KOPT-K1 (cell line): Measurements from ENCODE around the gene UNK.
"Not testable (repeated sequence)": the region's sequence is repeated elsewhere in the genome, so short reads cannot be mapped to it uniquely, and the experiment has no call there.

Experiments used
- H3K27ac ChIP-seq: fragments of 200-600 bp; sonication (generic); 2 replicates; pipeline ENCODE4 v1.5.1; 2016; ENCODE audit warnings: antibody characterized with exemption, mild to moderate bottlenecking, low read depth, low read length; ENCODE audit not compliant: poor library complexity, severe bottlenecking
- H3K36me3 ChIP-seq: fragments of 200-600 bp; sonication (generic); 2 replicates; pipeline ENCODE4 v1.5.1; 2017; ENCODE audit warnings: antibody characterized with exemption, mild to moderate bottlenecking, low read length, moderate library complexity; ENCODE audit not compliant: insufficient read depth
- H3K9me3 ChIP-seq: fragments of 200-600 bp; sonication (generic); 2 replicates; pipeline ENCODE4 v1.5.1; 2017; ENCODE audit warnings: antibody characterized with exemption, low read length, mild to moderate bottlenecking; ENCODE audit not compliant: insufficient read depth, poor library complexity, severe bottlenecking

Gene UNK

GRCh38 chr17:75774991-75775668, 9.5 kb upstream of the UNK start:
- Histone ChIP-seq H3K27ac (no peak overlapping the region), H3K36me3 (peaks cover 54% of the 10 kb centered on the region), H3K9me3 (no peaks in the 10 kb centered on the region)

- peaks cover 54% of the 10 kb centered on the region for H3K36me3 ChIP-seq
- no peak overlapping the region for H3K27ac ChIP-seq
- H3K9me3 ChIP-seq = no peaks in the 10 kb centered on the region
Measured at GRCh38 chr17:75776386-75777295, 8.0 kb upstream of the UNK start.

GRCh38 chr17:75777296-75777922, 7.2 kb upstream of the UNK start:
- Histone ChIP-seq H3K36me3 (peaks cover 54% of the 10 kb centered on the region), H3K27ac (peak overlapping the region; percentile 32), H3K9me3 (no peaks in the 10 kb centered on the region)

- peaks cover 54% of the 10 kb centered on the region for H3K36me3 ChIP-seq
- H3K27ac ChIP-seq = peak overlapping the region; percentile 92
- H3K9me3 ChIP-seq = not testable (repeated sequence)
Measured at GRCh38 chr17:75778066-75778860, 6.3 kb upstream of the UNK start.

- Histone ChIP-seq H3K9me3 (no peaks in the 10 kb centered on the region), H3K36me3 (peaks cover 54% of the 10 kb centered on the region), H3K27ac (peak overlapping the region; percentile 92)
Measured at GRCh38 chr17:75778861-75779249, 5.8 kb upstream of the UNK start.

GRCh38 chr17:75779250-75779986, 5.2 kb upstream of the UNK start:
- no peaks in the 10 kb centered on the region for H3K9me3 ChIP-seq
- H3K36me3 ChIP-seq = peaks cover 51% of the 10 kb centered on the region
- H3K27ac ChIP-seq = peak overlapping the region; percentile 92

- peak overlapping the region; percentile 51 for H3K27ac ChIP-seq
Measured at GRCh38 chr17:75779987-75780889, 4.4 kb upstream of the UNK start.

GRCh38 chr17:75783069-75783783, 1.4 kb upstream of the UNK start:
- Histone ChIP-seq H3K27ac (peak overlapping the region; percentile 98), H3K36me3 (peaks cover 13% of the 10 kb centered on the region), H3K9me3 (no peaks in the 10 kb centered on the region)

More at GRCh38 chr17:75779987-75780889, 4.4 kb upstream of the UNK start:
- H3K9me3 ChIP-seq = no peaks in the 10 kb centered on the region
- H3K36me3 ChIP-seq = peaks cover 43% of the 10 kb centered on the region

- H3K27ac ChIP-seq = peak overlapping the region; percentile 98
- peaks cover 6% of the 10 kb centered on the region for H3K36me3 ChIP-seq
- H3K9me3 ChIP-seq = no peaks in the 10 kb centered on the region
Measured at GRCh38 chr17:75783803-75784472, 668 bp upstream of the UNK start.

GRCh38 chr17:75785016-75785890, 647 bp downstream of the UNK start:
- H3K36me3 ChIP-seq = peaks cover 3% of the 10 kb centered on the region
- H3K27ac ChIP-seq = peak overlapping the region; percentile 98
- H3K9me3 ChIP-seq = no peaks in the 10 kb centered on the region

GRCh38 chr17:75791254-75791653, 6.6 kb downstream of the UNK start:
- H3K27ac ChIP-seq = no peak overlapping the region
- H3K36me3 ChIP-seq = peaks cover 58% of the 10 kb centered on the region
- no peaks in the 10 kb centered on the region for H3K9me3 ChIP-seq

- no peak overlapping the region for H3K27ac ChIP-seq
- peaks cover 80% of the 10 kb centered on the region for H3K36me3 ChIP-seq
- H3K9me3 ChIP-seq = no peaks in the 10 kb centered on the region
Measured at GRCh38 chr17:75793460-75793859, 8.9 kb downstream of the UNK start.
